ENCODE data around the gene PAPOLG.

The PAPOLG gene

GRCh38 chr2:60834270-60834717, 78.2 kb downstream of the PAPOLG start:
- H3K27ac ChIP-seq, result no peak overlapping the region
- TF ChIP-seq CTCF (IDR thresholded peaks at IDR 0.05) (no peak), ZFX (IDR thresholded peaks at IDR 0.05; ENCODE audit: borderline replicate concordance) (no peak)

DNA sequence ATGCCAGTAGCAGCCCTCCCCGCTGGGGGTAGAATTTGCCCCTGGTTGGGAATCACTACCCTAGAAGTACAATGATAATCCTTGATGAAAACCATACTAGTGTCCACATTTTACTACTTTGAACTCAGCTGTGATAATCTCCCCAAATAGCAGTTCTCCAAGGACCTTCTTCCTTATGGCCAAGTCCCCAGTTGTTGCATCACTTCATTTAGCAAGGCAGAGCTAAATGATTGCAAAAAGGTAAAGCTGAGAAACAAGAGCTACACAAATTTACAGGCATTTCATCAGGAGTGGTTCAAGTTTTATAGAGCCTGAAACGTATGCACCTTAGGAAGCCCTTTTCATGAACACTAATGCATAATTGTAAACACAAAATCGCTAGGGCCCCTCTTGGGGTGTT, 80.4 kb downstream of the PAPOLG start:
- no peak for TF ChIP-seq ZFX (IDR thresholded peaks at IDR 0.05; ENCODE audit: borderline replicate concordance)
- no peak overlapping the region for H3K27ac ChIP-seq

DNA sequence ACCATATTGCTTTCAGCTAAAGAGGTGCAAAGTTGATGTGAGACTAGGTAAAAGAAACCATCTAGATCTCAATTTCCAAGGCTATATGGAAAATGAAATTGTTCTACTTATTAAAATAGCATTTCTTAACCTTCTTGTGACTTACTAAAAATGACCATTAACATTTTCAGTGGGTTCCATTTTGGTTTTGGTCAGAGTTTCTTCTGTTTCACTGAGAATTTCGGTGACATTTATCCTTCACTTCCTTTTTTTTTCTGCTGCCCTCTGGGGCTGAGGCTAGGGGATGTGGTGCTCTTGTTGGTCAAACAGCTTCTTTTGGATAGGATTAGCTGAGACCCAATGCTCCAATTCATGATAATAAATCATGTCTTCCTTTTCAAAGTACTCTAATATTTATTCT, 81.1 kb downstream of the PAPOLG start:
- TF ChIP-seq CTCF (IDR thresholded peaks at IDR 0.05), result no peak
- no peak for TF ChIP-seq ZFX (IDR thresholded peaks at IDR 0.05; ENCODE audit: borderline replicate concordance)
- no peak overlapping the region for H3K27ac ChIP-seq

GRCh38 chr2:60838481-60838880, 82.4 kb downstream of the PAPOLG start:
- TF ChIP-seq ZFX (IDR thresholded peaks at IDR 0.05; ENCODE audit: borderline replicate concordance) (no peak), CTCF (IDR thresholded peaks at IDR 0.05) (no peak)
- no peak overlapping the region for H3K27ac ChIP-seq

DNA sequence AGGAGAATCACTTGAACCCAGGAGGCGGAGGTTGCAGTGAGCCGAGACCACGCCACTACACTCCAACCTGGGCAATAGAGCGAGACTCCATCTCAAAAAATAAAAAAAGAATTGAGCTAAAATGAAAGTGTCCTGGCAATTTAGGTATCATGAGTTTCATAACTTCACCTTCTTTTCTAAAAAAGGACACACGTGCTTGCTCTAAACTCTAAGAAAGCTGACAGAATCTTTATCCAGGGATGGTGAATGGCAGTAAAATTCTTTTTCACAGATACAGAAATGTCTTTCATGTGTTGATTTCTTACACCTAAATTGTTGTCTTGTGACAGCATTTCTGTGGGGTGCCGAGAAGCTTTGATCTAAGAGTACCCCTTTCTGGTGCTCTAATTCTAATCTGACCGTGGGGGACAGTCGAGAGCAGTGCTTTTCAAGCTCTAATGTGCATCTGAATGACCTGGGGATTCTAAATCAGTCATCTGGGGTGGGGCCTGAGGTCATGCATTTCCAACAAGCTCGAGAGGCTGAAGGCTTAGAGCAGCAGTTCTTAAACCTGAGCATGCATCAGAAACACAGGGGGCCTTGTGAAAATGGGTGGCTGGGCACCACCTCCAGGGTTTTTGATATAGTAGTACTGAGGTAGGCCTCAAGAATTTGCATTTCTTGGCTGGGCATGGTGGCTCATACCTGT, 83.2 kb downstream of the PAPOLG start:
- no peak overlapping the region for H3K27ac ChIP-seq
- TF ChIP-seq CTCF (IDR thresholded peaks at IDR 0.05) (no peak), ZFX (IDR thresholded peaks at IDR 0.05; ENCODE audit: borderline replicate concordance) (no peak)

- H3K27ac ChIP-seq, result no peak overlapping the region
- TF ChIP-seq ZFX (IDR thresholded peaks at IDR 0.05; ENCODE audit: borderline replicate concordance) (no peak), CTCF (IDR thresholded peaks at IDR 0.05) (no peak)
Observed at GRCh38 chr2:60840880-60841279, 84.8 kb downstream of the PAPOLG start.

DNA sequence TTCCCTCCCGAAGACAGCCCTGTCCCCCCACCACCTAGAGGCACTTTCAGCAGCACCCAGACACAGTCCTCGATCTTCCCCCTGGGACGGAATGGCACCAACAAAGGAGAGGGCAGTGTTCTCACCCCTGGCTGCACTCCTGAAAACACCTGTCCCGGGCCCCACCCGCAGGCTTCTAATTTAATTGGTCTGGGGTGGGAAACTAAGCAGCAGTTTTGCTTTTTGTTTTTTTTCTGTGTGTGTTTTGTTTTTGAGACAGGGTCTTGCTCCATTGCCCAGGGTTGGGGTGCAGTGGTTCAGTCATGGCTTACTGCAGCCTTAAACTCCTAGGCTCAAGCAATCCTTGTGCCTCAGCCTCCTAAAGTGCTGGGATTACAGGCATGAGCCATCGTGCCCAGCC, 86.9 kb downstream of the PAPOLG start:
- no peak overlapping the region for H3K27ac ChIP-seq
- TF ChIP-seq ZFX (IDR thresholded peaks at IDR 0.05; ENCODE audit: borderline replicate concordance), result no peak
- TF ChIP-seq CTCF (IDR thresholded peaks at IDR 0.05), result no peak

GRCh38 chr2:60844105-60844504, 88.0 kb downstream of the PAPOLG start:
- no peak overlapping the region for H3K27ac ChIP-seq
- no peak for TF ChIP-seq CTCF (IDR thresholded peaks at IDR 0.05)
